DND-41 (cell line): ENCODE data around the gene TNS1.

Experiments
- EZH2 ChIP-seq: IDR thresholded peaks from 3 replicates; pipeline ENCODE4 v1.6.1; 2012; ENCODE audit warnings: borderline replicate concordance, low read depth, mild to moderate bottlenecking, moderate library complexity, low read length, inconsistent platforms; ENCODE audit not compliant: severe bottlenecking
- TF ChIP-seq, protein P1 (sequence below): IDR thresholded peaks from 2 replicates; pipeline ENCODE4 v1.5.1; 2012; ENCODE audit warnings: borderline replicate concordance, low read length, moderate library complexity, mild to moderate bottlenecking; ENCODE audit not compliant: poor library complexity, severe bottlenecking; ENCODE audit errors: extremely low read depth

DNA sequence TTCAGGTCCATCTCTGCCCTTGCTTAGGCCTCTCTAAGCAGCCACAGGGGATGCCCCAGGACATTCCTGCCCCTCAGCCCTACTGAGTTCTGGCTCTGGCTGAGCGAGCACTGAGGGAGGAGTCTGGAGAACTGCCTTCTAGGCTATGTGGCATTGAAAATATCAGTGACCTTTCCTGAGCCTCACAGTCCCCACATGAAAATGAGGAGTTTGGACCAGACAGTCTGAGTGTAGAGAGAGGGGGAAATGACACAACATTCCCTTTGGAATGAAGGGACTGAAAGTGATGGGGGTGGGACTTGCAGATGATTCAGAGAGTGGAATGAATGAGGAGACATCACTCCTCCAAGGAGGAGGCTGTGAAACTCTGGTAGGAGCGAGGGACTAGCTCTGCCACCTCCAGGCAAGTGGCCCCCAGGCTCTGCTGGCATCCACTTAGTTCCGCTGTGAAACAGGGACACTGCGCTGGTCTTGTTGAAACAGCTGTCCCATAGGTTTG, 8.0 kb downstream of the TNS1 start:
- TF ChIP-seq, protein P1, sequence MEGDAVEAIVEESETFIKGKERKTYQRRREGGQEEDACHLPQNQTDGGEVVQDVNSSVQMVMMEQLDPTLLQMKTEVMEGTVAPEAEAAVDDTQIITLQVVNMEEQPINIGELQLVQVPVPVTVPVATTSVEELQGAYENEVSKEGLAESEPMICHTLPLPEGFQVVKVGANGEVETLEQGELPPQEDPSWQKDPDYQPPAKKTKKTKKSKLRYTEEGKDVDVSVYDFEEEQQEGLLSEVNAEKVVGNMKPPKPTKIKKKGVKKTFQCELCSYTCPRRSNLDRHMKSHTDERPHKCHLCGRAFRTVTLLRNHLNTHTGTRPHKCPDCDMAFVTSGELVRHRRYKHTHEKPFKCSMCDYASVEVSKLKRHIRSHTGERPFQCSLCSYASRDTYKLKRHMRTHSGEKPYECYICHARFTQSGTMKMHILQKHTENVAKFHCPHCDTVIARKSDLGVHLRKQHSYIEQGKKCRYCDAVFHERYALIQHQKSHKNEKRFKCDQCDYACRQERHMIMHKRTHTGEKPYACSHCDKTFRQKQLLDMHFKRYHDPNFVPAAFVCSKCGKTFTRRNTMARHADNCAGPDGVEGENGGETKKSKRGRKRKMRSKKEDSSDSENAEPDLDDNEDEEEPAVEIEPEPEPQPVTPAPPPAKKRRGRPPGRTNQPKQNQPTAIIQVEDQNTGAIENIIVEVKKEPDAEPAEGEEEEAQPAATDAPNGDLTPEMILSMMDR, result no peak
- TF ChIP-seq EZH2, result no peak
